HG03097 (cell line): ENCODE data around the gene ACOX3.
"Not testable (repeated sequence)": the region's sequence is repeated elsewhere in the genome, so short reads cannot be mapped to it uniquely, and the experiment has no call there.

ENCODE experiments used
- ATAC-seq: cut with Tn5 transposase; IDR thresholded peaks from one replicate; pipeline ENCODE4 v1.9.1; 2021; ENCODE audit not compliant: unreplicated experiment, low FRiP score

The ACOX3 gene

DNA sequence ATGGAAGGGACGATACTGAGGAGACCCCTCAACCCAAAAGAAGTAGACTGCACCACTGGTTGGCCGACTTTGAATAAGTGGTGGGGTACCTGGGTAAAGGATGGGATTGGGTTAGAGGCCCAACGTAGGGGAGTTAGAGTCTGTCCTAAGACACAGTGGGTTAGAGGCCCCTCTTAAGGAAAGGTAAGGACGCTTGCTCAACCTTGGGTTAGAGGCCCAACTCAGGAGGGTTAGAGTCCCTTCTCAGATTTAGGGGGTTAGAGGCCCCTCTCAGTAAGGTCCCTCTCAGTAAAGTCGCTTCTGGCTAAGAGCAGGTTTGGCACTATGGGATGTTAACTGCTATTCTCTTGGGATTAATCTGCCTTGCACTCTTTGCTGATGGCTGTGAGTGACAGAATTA lies 81.3 kb downstream of the ACOX3 start:
- ATAC-seq, result no peak

DNA sequence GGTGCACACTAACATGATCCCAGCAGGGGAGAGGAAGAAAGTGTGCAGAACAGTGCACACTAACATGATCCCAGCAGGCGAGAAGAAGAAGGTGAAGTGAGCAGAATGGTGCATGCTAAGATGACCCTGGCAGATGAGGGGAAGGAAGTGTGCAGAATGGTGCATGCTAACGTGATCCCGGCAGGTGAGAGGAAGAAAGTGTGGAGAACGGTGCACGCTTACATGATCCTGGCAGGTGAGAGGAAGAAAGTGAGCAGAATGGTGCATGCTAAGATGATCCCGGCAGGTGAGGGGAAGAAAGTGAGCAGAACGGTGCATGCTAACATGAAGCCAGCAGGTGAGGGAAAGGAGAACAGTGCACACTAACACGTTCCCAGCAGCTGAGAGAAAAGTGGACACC lies 83.7 kb downstream of the ACOX3 start:
- ATAC-seq, result no peak

DNA sequence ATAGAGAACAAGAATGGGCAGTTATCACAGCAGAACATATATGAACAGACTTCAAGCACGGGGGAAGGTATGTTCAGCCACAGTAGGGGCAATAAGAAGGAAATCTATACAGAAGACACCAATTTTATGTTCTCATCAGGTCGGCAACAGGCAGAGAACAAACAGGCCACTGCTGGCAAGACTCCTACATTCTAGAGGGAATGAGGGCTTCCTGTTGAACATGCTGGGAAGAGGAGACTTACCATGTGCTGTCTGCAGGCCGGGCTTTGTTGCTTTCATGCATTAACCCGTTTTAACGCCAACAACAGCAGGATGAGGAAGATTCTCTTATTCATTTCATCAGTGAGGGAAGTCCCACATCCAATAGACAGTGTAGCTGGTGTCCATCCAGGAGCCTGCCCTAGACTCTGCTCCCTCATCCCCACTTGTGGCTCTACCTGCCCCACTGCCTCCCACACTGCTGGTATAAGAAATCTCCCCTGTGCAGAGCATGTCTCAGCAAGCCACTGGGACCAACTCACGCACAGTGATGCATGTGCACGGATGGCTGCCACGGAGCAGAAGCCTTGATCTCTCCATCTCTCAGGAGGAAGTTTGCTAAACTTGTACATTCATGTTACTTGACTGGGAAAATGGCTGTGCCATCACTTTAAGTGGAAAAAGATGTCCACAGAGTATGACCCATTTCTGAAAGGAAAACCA lies 84.5 kb downstream of the ACOX3 start:
- ATAC-seq, result no peak

DNA sequence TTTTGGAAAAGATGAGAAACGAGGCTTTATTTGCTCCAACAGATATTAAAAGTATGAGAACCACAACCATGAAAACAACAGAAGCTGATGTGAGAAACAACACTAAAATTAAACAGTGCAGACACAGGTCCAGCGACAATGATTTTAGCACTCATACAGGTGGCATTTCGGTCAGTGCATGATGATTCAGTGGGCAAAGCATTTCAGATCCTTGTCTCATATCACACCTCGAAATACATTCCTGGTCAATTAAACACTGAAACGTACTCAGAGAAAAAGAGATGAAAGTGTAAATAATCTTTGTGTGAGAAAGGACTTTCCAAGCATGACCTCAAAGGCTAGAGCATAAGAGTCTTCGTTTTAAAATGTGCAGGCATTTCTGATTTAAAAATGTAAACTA lies 85.2 kb downstream of the ACOX3 start:
- ATAC-seq, result no peak

DNA sequence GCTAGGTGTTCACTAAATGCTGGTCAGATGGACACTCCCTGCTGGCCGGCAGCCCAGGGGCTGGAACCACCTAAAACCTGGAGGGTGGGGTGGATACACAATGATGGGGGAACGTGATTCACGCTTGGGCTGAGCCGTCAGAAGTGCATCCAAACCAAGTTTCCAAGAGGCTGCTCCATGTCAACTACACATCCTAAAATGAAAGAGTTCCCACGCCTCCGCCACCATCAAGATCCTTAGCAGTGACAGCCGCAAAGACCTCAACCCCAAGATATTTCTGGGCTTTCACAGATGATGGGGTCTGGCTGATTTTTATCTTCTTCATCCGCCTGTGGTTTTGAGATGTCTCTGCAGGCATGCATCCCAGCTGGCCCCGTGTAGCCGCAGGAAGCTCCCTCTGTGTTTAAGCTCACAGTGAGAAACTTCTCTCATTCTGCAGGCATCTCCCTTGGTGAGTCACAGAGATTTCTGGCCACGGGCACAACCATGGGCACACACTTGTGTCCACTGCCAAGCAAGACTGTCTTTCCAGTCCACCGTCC lies 86.5 kb downstream of the ACOX3 start:
- ATAC-seq, result no peak

DNA sequence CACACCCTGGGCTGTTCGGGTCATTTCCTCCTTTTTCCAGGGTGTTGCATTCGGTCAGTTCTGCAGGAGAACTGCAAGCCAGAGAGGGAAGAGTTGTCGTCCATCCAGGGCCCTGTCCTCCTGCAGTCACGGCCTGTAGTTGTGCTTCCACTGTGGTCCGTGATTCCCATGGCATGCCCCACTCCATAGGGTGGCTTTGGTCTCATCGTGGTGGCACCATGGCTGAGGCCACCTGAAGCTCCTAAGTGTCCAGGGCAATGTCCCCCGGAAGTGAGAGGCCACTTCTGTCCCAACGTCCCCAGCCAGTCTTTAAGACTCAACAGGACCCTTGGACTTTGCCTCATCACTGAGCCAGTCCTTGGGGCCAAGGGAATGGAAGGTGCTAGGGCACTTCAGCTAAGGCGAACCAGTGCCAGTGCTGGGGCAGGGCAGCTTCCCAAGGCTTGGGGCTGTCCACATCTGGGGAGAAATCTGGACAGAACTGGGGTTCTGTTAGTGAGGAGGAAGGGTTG lies 87.3 kb downstream of the ACOX3 start:
- no peak for ATAC-seq

DNA sequence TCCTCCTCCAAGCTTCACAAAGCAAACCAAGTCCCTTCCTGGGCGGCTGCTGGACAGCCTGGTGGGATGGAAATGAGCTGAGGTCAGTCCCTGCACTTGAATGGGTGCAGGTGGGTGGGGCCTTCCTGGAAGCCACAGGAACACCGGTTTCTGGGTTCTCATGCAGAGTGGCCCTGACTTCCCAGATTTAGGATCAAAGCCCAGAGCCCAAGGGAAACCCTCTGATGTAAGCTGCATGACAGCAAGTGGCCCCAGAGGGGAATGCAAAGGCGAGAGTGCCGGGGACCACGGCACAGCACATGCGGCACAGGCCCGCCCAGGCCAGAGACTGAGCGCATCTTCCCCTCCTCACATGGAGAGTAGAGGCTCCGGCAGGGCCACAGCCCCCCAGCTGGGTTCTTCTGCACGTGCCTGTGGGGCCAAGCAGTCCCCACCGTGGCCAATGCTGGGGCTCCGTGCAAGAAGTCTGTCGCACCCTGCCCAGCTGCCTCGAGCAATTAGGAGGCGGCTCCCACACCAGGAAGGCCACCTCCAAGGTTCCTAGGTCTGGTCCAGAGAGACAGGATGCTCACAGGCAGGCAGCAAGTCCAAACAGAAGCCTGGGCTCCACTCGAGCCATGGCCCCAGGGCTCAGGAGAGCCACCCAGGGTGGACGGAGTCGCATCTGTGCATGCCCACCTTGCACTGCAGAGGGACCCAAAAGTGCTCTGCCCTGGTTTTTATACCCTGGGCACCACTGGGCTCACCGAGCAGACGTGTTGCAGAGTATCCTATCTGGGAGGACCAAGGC lies 88.0 kb downstream of the ACOX3 start:
- no peak for ATAC-seq

DNA sequence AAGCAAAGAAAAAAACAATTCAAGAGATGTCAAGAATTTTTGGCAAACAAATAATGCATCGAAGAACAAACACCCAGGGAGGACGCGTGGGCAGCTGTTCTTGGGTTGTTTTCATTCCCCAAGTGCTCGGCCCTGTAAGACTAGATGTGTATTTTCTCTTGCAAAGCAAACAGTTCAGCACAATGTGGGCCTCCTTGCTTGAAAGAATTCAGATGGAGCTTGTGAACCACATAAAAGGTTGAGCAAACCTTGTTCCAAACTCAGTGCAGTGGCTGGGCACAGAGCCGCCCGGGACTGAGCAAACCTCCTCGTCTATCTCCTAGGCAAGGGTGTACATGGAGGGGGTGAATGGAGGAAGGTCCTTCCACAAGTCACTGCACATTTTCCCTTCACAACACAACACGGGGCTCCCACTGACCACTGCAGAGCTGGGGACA lies 88.6 kb downstream of the ACOX3 start:
- ATAC-seq, result no peak

DNA sequence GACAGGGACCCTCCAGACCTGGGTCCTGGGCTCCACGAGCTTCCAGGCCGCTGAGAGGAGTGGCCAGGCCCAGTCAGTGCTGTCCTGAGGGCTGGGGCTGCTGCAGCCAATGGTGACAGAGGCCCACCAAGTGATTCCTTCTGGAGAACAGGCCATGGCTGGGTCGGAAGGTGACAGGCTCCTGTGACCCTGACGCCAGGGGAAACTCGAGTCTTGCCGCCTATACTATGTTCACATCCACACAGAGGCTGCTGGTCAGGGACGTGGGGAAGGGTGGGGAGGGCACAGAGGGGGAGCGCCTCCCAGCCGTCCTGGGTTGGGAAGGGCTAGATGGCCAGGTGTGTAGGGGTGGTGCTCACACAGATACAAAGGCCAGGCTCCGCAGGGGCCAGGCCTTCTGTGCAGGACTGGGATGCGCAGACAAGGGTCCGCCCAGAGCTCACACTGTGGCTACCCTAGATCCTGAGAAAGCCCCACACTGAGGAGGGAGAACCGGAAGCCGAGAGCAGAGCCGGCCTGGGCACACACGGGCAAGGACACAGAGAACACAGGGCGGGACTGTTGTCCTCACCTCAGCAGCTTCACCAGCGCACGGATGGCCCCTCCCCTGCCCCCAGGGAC lies 89.6 kb downstream of the ACOX3 start:
- ATAC-seq, result no peak

DNA sequence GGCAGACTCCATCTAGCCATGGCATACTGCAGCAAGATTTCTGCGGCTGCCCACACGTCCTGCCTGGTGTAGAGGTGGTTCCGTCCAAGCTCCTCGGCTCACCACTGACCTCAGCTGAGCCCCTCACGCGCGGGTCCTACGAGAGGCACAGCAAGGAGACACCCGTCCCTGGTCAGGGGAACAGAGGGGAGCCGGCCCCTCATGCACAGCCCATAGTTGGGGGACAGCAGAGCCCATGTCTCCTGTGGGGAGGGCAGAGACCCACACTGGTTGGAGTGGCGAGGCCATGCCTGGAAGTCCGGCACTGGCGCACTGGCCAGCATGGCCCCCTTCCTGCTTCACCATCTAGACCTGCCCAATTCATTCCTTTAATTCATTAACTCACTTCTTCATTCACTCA lies 90.2 kb downstream of the ACOX3 start:
- ATAC-seq, result no peak

DNA sequence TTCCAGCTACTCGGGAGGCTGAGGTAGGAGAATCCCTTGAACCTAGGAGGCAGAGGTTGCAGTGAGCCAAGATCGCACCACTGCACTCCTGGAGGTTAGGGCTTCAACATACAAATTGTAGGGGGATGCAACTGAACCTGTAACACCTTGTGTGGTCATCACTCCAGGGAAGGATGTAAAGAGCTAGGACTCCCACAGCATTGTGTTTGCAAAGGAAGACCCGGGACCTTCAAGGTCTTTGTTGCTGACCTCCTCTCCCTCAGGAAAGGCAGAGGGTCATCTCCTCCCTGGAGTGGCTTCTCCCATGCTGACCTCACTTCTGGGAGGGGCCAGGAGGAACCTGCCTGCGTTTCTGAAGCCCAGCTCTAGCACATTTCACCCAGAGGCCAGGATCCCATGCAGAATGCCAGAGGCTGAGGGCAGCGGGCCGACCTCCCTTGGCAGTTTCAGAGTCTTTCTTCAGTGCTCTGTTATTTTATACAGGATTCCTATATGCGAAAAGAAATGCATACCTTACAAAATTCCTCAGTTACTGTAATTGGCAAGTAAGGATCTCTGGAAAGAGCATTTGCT lies 90.8 kb downstream of the ACOX3 start:
- no peak for ATAC-seq

DNA sequence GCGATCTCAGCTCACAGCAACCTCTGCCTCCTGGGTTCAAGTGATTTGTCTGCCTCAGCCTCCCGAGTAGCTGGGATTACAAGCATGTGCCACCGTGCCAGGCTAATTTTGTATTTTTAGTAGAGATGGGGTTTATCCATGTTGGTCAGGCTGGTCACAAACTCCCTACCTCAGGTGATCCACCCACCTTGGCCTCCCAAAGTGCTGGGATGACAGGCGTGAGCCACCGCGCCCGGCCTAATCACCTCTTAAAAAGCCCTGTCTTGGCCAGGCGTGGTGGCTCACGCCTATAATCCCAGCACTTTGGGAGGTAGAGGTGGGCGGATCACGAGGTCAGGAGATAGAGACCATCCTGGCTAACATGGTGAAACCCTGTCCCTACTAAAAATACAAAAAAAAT lies 91.3 kb downstream of the ACOX3 start:
- ATAC-seq, result not testable (repeated sequence)

DNA sequence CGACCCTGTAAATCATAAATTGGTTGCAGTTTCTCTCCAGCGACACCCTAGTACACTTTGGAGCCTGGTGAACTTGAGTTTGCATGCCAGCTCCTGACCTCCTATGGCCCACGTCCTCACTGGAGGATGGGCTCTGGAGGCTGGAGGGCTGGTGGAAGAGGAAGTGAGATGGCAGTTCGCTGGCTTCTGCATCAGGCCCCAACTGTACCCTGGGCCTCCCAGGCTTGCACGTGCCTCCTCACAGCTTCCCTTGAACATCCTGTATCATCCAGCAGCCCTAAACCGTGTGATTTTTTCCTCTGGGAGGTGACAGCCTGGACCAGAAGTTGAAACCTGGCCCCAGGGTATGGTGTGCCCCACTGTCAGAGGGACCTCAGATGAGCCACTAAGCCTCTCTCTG lies 92.5 kb downstream of the ACOX3 start:
- ATAC-seq, result no peak

DNA sequence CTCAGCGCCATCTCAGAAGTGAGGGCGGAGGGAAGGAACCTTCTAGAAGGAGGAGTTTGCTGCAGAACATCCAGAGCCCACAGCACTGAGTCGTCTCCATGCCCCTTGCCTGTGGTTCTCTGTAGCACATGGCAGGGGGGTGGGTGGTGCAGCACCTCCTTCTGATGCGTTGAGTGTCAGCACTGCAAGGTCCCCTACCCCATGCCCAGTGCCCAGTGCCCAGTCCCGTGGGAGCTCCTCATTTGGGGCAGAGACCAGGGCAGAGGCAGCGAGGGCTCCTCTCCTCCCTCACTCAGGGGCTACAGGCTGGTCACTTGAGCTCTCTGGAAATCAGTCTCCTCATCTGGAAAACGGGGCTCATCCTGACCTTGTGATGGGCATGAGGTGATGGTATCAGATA lies 92.9 kb downstream of the ACOX3 start:
- ATAC-seq, result no peak

DNA sequence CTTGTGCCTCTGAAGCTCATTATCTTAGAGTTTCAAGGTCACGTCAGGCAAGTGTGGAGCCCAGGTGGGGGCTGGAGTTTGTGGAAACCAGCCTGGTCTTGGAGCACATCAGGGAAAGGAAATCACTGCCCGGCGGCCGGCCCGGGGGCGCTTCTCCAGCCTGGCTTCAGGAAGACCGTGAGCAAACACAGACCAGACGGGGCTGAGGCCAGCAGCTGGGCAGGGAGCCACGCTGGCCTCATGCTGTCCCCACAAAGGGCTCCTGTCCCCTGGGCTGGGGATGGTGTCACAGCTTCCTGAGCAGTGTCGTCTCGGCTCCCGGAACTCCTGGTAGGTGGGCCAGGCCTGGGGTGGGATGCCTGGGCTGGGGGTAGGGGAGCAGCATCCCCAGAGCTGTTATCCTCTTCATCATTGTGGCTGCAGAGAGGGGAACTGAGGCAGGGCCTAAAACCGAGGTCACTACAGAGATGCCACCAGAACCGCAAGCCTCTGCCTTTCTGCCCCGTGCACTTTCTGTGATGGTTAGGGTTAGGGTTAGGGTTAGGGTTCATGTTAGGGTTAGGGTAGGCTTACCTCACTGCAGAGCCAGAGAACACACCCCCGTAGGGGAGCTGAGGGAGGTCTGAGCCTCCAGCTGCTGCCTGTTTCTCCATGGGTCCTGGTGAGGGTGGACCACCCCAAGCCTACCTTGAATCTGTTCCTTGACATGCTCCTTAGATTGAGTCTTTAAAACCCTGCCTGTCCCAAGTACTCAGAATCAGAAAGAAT lies 93.5 kb downstream of the ACOX3 start:
- ATAC-seq, result no peak

DNA sequence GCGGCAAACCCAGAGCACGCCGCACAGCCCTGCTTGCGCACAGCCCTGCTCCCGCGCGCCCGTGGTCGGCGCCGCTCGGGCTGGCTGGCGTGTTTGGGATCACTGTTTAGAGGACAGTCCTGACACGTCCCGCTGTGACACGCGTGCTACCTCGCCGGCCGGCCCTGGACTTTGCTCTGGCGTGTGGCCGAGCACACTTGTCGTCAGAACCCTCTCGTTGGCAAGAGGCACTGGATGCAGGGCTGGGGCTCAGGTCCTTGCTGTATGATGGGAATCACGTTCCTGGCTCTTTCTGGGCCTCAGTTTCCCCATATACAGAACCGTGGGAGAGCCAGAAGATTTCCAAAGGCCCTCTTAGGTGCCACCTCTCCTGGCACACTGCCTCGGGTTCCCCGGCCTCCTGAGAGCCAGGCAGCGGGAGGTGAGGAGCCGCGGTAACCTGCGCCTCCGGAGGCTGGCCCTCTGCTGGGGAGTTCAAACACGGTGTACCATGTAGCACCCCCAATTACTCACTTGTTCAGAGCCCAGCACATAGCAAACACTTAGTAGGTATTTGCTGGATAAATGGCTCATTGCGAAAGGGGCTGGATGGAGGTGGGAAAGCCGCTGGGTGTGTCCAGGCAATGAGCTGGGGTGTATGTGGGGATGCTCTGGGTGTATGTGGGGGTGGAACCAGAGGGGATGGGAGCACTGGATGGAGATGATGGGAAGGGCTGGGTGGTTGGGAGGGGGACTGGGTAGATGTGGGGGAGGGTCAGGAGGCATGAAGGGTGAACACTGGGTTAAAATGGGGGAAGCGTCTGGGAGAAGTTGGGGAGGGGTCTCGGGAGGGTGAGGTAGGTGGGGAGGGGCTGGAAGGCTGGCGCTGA lies 94.3 kb downstream of the ACOX3 start:
- no peak for ATAC-seq

DNA sequence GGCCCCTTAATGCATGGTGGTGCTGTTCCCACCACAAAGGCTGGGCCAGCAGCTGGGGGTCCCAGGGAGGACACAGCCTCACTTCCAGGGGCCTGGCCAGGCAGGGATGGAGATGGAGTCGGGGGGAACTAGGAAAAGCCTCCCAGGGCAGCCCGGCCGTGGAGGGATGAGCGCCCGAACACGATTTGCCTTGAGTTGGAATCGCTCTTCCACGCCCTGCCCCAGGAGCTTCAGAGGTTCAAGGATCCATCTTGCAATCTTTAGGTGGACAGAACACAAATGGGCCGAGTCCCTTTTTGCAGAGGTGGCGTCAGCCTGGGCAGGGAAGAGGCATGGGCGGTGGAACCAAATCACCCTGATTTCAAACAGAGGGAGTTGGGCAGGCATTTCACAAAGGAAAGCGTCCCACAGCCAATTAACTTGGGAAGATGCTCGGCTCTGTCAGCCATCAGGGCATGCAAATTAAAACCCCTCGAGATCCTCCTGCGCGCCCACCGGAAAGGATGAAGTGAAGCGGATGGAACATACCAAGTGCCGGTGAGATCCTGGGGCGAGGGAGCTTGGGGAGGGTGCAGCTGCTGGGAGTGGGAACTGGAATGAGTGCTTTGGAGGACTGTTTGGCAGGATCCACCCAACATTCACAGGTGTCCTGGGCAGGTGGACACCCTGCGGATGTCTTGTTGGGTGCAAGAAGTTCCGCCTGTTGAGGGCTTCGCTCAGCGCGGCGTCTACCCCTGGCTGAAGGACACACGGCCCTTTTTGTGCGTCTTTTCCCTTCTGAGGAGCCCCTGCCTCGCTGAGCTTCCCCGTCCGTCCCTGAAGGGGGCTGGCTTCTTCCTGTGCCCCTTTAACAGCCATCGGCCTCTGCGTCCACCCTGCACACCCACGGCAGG lies 95.2 kb downstream of the ACOX3 start:
- no peak for ATAC-seq

DNA sequence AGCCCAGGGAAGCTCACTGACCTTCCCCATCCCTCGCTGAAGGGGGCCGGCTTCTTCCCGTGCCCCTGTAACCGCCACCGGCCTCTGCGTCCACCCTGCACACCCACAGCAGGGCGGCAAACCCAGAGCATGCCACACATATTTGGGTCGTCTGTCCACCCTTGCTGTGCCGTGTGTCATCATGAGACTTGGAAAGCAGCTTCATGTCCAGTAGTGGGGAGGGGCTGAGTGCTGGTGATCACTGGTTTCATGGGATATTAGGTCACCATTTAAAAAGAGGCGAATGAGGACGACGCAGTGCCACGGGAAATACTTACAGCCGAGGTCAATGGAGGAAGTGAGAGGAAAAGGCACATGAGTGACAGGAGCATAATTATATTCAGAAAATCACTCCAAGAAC lies 96.1 kb downstream of the ACOX3 start:
- no peak for ATAC-seq
